Tibial artery (tissue), 4 donors: ENCODE measurements around the gene PIP.
"Not testable (repeated sequence)": the region's sequence is repeated elsewhere in the genome, so short reads cannot be mapped to it uniquely, and the experiment has no call there.

Experiments used
- DNase-seq, 2 donors: peaks; one replicate each; pipeline ENCODE4 v3.0.0-alpha.2; 2019
- H3K27ac ChIP-seq, 2 donors: fragments of 200-600 bp; sonication (generic) in 1 of 2; 1 replicate in 1 of 2; 2 replicates in 1 of 2; pipeline ENCODE4 v1.5.1; 2018 to 2019; ENCODE audit warnings: mild to moderate bottlenecking in 1 of 2
- H3K27me3 ChIP-seq, 2 donors: fragments of 200-600 bp; sonication (generic) in 1 of 2; one replicate each; pipeline versions ENCODE4 v1.5.1 to v1.6.0; 2016 to 2019
- H3K36me3 ChIP-seq, 3 donors: fragments of 200-600 bp; sonication (generic) in 2 of 3; one replicate each; pipeline ENCODE4 v1.5.1; 2016 to 2019; ENCODE audit warnings: mild to moderate bottlenecking in 2 of 3
- H3K4me1 ChIP-seq, 4 donors: fragments of 200-600 bp; sonication (generic) in 2 of 4; 1 replicate in 3 of 4; 2 replicates in 1 of 4; pipeline ENCODE4 v1.5.1; 2016 to 2019
- H3K4me3 ChIP-seq, 2 donors: fragments of 200-600 bp; sonication (generic) in 1 of 2; 1 replicate in 1 of 2; 2 replicates in 1 of 2; pipeline ENCODE4 v1.5.1; 2018 to 2019; ENCODE audit warnings: mild to moderate bottlenecking in 2 of 2
- H3K9me3 ChIP-seq, 3 donors: fragments of 200-600 bp; sonication (generic) in 1 of 3; one replicate each; pipeline ENCODE4 v1.5.1; 2016 to 2019
- CTCF ChIP-seq, 2 experiments: fragments of 200-600 bp in 1 of 2; fragments of 450-650 bp in 1 of 2; IDR thresholded peaks; one replicate each; pipeline ENCODE4 v1.5.1; 2017 to 2019; ENCODE audit warnings: antibody characterized with exemption in 2 of 2, mild to moderate bottlenecking in 1 of 2, moderate library complexity in 1 of 2
- intact Hi-C: fragments of 100-400 bp; cut with DNase I; formaldehyde crosslinking; loops from one replicate; pipeline ENCODE4 v1.15.0; 2023; ENCODE audit warnings: low total_unique reads

PIP gene

GRCh38 chr7:143172354-143172753, 40.5 kb downstream of the PIP start:
- H3K9me3 ChIP-seq, result peaks cover 0 to 3% (median 0%) of the 10 kb centered on the region in 3 donors
- intact Hi-C loops, result no loop called here
- no peak overlapping the region for H3K4me3 ChIP-seq
- no peak for DNase-seq
- TF ChIP-seq CTCF (IDR thresholded peaks at IDR 0.05), result no peak
- H3K4me1 ChIP-seq, result peaks cover 0 to 3% (median 0%) of the 10 kb centered on the region in 4 donors
- no peaks in the 10 kb centered on the region for H3K27me3 ChIP-seq
- H3K36me3 ChIP-seq, result no peaks in the 10 kb centered on the region
- H3K27ac ChIP-seq, result no peak overlapping the region

GRCh38 chr7:143176128-143176527, 44.3 kb downstream of the PIP start:
- Histone ChIP-seq H3K36me3 (no peaks in the 10 kb centered on the region), H3K27ac (no peak overlapping the region), H3K4me3 (no peak overlapping the region), H3K4me1 (no peaks in the 10 kb centered on the region), H3K9me3 (peaks cover 0 to 16% (median 12%) of the 10 kb centered on the region in 3 donors), H3K27me3 (no peaks in the 10 kb centered on the region)
- no peak for DNase-seq
- intact Hi-C loops, result no loop called here
- TF ChIP-seq CTCF (IDR thresholded peaks at IDR 0.05), result no peak

- DNase-seq, result no peak
- H3K9me3 ChIP-seq, result peaks cover 0 to 16% (median 12%) of the 10 kb centered on the region in 3 donors
- intact Hi-C loops, result no loop called here
- H3K4me1 ChIP-seq, result no peaks in the 10 kb centered on the region
- H3K4me3 ChIP-seq, result no peak overlapping the region
- no peaks in the 10 kb centered on the region for H3K27me3 ChIP-seq
- no peaks in the 10 kb centered on the region for H3K36me3 ChIP-seq
- H3K27ac ChIP-seq, result no peak overlapping the region
- no peak for TF ChIP-seq CTCF (IDR thresholded peaks at IDR 0.05)
Observed at GRCh38 chr7:143177374-143178119, 45.7 kb downstream of the PIP start.

- H3K4me3 ChIP-seq, H3K27ac ChIP-seq, H3K4me1 ChIP-seq, H3K36me3 ChIP-seq, DNase-seq, H3K27me3 ChIP-seq, intact Hi-C loops: not testable (repeated sequence)
- peaks cover 0 to 16% (median 12%) of the 10 kb centered on the region in 3 donors for H3K9me3 ChIP-seq
Observed at GRCh38 chr7:143180771-143181170, 48.9 kb downstream of the PIP start.

- intact Hi-C loops, result no loop called here
- no peak for TF ChIP-seq CTCF (IDR thresholded peaks at IDR 0.05)
- H3K27ac ChIP-seq, result no peak overlapping the region
- H3K9me3 ChIP-seq, result peaks cover 0 to 16% (median 12%) of the 10 kb centered on the region in 3 donors
- no peak for DNase-seq
- no peaks in the 10 kb centered on the region for H3K27me3 ChIP-seq
- H3K4me3 ChIP-seq, result no peak overlapping the region
- no peaks in the 10 kb centered on the region for H3K4me1 ChIP-seq
- H3K36me3 ChIP-seq, result no peaks in the 10 kb centered on the region
Observed at GRCh38 chr7:143181349-143181748, 49.5 kb downstream of the PIP start.

- Histone ChIP-seq H3K4me3 (no peak within 1 kb of the TSS), H3K9me3 (peaks cover 0 to 10% (median 3%) of the 10 kb centered on the region in 3 donors), H3K4me1 (no peaks in the 10 kb centered on the region), H3K36me3 (no peaks in the 10 kb centered on the region), H3K27me3 (no peaks in the 10 kb centered on the region), H3K27ac (no peak within 1 kb of the TSS)
- no peak for TF ChIP-seq CTCF (IDR thresholded peaks at IDR 0.05)
- intact Hi-C loops, result no loop called here
- DNase-seq, result no peak
Observed at GRCh38 chr7:143183024-143183423, 51.1 kb downstream of the PIP start, which contains the start of gene TAS2R39. TAS2R39 (plus strand) TSS chr7:143183419; CDS start chr7:143183419, 0 bp downstream.
